HG03565 (cell line): ENCODE results near the gene ZNF560.

Experiments used
- ATAC-seq: cut with Tn5 transposase; IDR thresholded peaks from one replicate; pipeline ENCODE4 v1.9.1; 2021; ENCODE audit warnings: mild to moderate bottlenecking, moderate library complexity; ENCODE audit not compliant: unreplicated experiment

The ZNF560 gene

DNA sequence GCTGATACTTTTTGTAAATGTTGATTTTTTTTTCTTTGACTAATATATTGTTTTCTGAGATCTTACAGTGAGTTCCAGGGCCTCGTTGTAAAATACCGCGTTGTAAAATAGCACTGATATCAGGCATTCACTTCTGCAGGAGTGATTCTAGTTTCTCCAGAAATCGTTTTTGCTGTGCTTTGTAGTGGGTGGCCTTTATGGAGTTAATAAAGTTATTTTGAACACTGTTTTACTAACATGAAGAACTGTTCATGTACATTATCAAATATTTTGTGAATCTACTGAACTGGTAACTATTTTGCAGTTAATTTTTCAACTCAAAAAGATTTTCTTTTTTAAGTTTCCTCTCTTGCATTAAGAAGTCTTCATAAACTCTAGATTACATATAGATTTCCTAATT, 62.1 kb downstream of the ZNF560 start:
- no peak for ATAC-seq

DNA sequence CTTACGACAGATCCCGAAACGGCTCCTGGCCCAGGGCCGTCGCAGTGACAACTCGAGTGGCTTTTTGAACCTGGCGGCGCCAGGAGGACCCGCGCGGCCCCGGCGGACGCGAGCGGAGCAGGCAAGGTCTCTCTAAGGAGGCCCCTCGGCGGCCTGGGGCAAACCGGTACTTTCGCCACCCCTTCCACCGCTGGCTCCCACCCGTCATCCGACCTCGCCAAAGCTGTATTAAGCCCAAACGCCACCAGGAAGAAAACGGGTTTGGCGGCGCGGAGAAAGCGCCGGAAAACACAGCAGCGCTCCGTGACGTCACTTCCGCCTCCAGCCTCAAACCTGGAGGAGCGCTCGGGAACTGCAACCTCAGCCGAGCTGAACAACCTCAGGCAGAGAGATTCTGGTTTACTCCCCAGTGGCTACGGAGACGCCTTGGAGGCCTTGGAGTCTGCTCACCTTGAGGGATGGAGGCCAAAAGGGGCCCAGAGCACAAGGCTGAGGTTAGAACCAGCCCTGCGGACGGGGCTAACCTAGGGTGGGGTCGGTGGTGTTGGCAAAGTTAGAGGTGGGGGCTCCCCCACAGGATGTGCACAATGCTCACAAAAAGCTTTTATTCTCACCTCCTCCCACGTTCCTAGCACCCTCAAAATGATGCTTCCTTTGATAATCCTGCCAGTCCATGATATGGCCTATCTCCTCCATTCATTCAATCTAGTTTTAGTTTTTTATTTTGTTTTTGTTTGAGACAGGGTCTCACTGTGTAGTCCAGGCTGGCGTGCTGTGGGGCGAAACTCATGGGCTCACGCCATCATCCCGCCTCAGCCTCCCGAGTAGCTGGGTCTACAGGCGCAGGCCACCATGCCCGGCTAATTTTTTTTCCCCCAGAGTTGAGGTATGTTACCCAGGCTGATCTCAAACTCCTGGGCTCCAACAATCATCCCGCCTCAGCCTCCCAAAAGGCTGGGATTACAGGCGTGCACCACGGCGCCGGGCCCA, 62.8 kb downstream of the ZNF560 start, which contains the start of gene ZNF266:
Gene ZNF266, minus strand, starts transcription at position 295 of the 990 bp plus-strand sequence. CDS start 15,484 bp downstream, outside the sequence.
- peak; percentile 82 for ATAC-seq

DNA sequence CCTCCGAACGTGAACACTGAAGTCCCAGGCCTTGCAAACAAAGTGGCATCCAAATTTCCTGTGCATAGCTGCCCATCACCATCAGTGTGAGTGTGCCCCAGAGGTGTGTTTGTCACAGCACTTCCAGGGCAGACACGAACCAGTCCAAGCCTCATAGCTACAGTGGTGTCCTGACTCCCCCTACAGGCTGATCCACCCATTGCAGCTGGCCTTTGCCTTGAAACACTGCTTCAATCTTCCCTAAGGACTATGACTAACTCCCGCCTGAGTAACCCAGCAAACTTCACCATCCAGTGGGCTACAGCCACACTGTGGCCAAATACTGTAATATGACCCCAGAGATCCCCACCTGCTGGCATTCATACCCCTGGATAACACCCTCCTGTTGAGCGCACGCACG, 66.9 kb downstream of the ZNF560 start:
- no peak for ATAC-seq

DNA sequence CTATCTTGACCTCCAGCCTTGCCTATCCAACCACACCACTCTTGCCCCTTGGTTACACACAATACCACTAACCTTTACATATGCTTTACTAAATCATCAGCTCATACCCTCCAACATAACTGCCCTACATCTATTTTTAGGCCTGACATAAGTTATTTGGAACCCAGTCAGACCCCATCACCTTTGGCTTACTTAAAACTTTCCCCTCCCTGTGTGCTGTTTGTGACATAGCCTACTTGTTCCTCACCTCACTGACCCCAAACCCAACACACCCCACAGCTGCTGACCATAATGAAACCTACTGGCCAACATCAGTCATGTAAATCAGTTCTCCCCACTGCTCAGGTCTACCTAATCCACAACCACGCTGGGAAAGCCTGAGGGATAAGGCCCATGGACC, 68.0 kb downstream of the ZNF560 start:
- ATAC-seq: no peak

DNA sequence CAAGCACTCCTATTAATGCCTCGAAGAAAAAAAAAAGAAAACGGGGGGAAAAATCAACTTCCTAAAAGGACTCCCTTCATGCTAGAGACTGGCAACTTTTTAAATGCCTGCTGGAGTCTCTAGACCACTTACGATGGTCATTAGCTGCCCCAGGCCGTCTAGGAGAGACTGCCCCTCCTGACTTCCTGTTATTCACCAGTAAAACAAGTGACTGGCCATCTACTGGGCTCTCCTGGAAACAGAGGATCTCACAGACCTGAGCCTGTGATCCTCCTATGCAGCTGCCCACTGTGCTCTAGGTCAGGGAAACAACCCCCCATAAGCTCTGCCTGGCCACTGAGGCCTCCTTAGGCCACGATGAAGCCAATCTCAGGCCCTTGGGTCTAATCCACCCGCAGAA, 70.5 kb downstream of the ZNF560 start:
- ATAC-seq: no peak
